AG08396 (cell line): ENCODE measurements around the gene FNDC3B.

Experiments used
- DNase-seq: peaks from one replicate; pipeline ENCODE4 v3.0.0; 2012; ENCODE audit warnings: low spot score, mixed read lengths

Gene FNDC3B

GRCh38 chr3:172119266-172119969 is 80.0 kb downstream of the FNDC3B start:
- no peak for DNase-seq

- no peak for DNase-seq
Observed at GRCh38 chr3:172120912-172121311, 81.5 kb downstream of the FNDC3B start.

GRCh38 chr3:172121981-172122380 is 82.6 kb downstream of the FNDC3B start:
- no peak for DNase-seq

GRCh38 chr3:172124271-172124670 is 84.9 kb downstream of the FNDC3B start:
- no peak for DNase-seq

GRCh38 chr3:172125053-172125452 is 85.7 kb downstream of the FNDC3B start:
- no peak for DNase-seq

GRCh38 chr3:172125963-172126457 is 86.6 kb downstream of the FNDC3B start:
- peak; percentile 67 for DNase-seq

GRCh38 chr3:172126741-172127140 is 87.4 kb downstream of the FNDC3B start:
- no peak for DNase-seq

GRCh38 chr3:172127141-172127540 is 87.8 kb downstream of the FNDC3B start:
- no peak for DNase-seq

- no peak for DNase-seq
Observed at GRCh38 chr3:172127929-172128580, 88.7 kb downstream of the FNDC3B start.

GRCh38 chr3:172128858-172129257 is 89.5 kb downstream of the FNDC3B start:
- DNase-seq: no peak

- DNase-seq: no peak
Observed at GRCh38 chr3:172129498-172129849, 90.1 kb downstream of the FNDC3B start.

GRCh38 chr3:172129850-172130716 is 90.7 kb downstream of the FNDC3B start:
- peak; percentile 87 for DNase-seq

- DNase-seq: no peak
Observed at GRCh38 chr3:172130717-172131050, 91.3 kb downstream of the FNDC3B start.

GRCh38 chr3:172131746-172132145 is 92.4 kb downstream of the FNDC3B start:
- DNase-seq: no peak

- no peak for DNase-seq
Observed at GRCh38 chr3:172132159-172132586, 92.8 kb downstream of the FNDC3B start.

- DNase-seq: no peak
Observed at GRCh38 chr3:172132721-172133311, 93.4 kb downstream of the FNDC3B start.

- DNase-seq: no peak
Observed at GRCh38 chr3:172133838-172134237, 94.5 kb downstream of the FNDC3B start.

- DNase-seq: no peak
Observed at GRCh38 chr3:172134352-172134751, 95.0 kb downstream of the FNDC3B start.

GRCh38 chr3:172135185-172135584 is 95.8 kb downstream of the FNDC3B start:
- DNase-seq: no peak

GRCh38 chr3:172135820-172136219 is 96.4 kb downstream of the FNDC3B start:
- peak; percentile 17 for DNase-seq

GRCh38 chr3:172136330-172136729 is 97.0 kb downstream of the FNDC3B start:
- no peak for DNase-seq
